ENCODE measurements around the gene OR2F2.

Gene OR2F2

GRCh38 chr7:143979998-143980397 is 45.0 kb downstream of the OR2F2 start:
- DNase-seq: no peak

GRCh38 chr7:143980746-143981510 is 45.9 kb downstream of the OR2F2 start:
- DNase-seq: no peak

- no peak for DNase-seq
Observed at GRCh38 chr7:143983960-143984359, 48.9 kb downstream of the OR2F2 start.
